NCI-H1092 treated with DMSO at 0.1 percent for 48 hours (cell line): ENCODE results near the gene CMTM7.
"Not testable (repeated sequence)": the region's sequence is repeated elsewhere in the genome, so short reads cannot be mapped to it uniquely, and the experiment has no call there.

Experiments used
- DNase-seq: peaks from one replicate; lab custom pipeline; 2025; lab: John Stamatoyannopoulos, UW

CMTM7 gene

DNA sequence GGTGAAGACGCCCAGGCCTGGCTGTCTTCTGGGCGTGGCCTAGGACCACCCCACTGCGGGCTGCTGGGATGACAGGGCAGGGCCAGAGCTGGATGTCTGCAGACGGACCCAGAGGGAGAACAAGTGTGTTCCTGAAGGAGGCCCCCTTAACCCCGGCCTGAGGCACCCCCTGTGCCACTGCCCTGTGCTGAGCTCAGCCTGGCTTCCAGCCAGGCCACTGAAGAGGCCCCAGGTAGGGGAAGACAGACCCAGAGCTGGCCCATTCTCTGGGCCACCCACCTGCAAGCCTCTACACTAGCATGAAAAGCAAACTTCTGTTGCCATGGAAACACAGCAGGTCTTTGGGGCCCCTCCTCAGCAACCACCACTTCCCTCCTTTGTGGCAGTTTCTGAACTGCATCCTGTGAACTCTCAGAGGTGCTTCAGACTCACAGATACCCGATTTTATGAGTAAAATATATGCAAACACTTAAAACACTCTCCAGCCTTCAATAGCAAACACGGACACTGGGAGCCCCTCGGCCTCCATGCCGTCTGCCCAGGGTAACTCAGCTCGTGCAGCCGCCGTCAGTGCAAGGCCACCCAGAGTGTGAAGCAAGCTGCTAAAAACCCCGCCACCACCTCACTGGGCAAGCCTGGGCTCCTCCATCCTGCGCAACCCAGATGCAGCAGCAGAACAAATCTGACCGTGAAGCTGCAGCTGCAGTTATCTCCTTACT is 68.5 kb downstream of the CMTM7 start:
- DNase-seq: peak; percentile 81

DNA sequence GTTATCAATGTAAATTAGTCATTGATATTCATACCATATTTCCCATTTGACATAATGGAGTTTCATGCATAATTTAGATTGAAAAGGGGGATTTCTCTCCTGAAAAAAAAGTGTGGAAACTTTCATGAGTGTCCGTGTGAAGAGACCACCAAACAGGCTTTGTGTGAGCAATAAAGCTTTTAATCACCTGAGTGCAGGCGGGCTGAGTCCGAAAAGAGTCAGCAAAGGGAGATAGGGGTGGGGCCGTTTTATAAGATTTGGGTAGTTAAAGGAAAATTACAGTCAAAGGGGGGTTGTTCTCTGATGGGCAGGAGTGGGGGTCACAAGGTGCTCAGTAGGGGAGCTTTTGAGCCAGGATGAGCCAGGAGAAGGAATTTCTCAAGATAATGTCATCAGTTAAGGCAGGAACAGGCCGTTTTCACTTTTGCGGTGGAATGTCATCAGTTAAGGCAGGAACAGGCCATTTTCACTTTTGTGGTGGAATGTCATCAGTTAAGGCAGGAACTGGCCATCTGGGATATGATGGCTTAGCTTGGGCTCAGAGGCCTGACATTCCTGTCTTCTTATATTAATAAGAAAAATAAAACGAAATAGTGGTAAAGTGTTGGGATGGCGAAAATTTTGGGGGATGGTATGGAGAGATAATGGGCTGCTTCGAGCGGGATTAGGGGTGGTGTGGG is 69.3 kb downstream of the CMTM7 start:
- not testable (repeated sequence) for DNase-seq

DNA sequence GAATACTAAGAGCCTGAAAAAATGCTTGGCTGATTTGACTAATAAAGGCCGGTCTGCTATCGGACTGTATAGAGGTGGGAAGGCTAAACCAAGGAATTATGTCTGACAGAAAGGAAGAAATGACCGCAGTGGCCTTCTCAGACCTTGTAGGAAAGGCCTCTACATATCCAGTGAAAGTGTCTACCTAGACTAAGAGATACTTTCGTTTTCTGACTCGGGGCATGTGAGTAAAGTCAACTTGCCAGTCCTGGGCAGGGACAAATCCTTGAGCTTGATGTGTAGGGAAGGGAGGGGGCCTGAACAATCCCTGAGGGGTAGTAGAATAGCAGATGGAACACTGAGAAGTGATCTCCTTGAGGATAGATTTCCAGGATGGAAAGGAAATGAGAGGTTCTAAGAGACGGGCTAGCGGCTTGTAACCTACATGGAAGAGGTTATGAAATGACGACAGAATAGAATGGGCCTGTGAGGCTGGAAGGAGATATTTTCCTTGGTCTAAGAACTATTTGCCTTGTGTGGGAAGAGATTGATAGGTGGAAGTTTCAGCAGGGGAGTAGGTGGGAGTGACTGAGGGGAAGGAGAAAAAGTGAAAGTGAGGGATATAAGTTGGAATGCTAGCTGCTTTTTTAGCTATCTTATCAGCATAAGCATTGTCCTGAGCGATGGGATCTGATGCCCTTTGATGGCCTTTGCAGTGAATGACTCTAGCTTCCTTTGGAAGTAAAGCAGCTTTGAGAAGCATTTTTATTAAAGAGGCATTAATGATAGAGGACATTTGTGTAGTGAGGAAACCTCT is 70.7 kb downstream of the CMTM7 start:
- not testable (repeated sequence) for DNase-seq

DNA sequence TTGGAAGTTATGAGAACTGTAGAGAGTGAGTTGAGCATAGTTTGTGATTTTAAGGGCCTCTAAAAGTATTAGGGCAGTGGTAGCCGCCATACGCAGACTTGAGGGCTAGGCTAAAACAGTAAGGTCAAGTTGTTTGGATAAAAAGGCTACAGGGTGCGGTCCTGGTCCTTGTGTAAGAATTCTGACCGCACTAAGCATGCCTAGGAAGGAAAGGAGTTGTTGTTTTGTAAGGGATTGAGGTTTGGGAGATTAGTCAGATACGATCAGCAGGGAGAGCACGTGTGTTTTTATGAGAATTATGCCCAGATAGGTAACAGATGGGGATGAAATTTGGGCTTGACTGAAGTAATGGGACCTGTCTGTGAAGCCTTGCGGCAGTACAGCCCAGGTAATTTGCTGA is 71.8 kb downstream of the CMTM7 start:
- not testable (repeated sequence) for DNase-seq

DNA sequence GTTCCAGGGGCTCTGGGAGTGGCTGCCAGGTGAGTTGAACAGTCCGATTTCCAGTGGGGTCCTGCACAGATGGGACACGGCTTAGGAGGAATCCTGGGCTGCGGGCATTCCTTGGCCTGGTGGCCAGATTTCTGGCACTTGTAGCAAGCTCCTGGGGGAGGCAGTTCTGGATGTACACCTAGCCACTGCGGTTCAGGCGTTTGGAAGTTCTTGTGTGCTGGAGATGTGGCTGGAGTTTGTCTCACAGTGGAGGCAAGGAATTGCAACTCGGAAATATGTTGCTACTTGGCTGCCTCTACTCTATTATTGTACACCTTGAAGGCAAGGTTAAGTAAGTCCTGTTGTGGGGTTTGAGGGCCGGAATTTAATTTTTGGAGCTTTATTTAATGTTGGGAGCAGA is 73.1 kb downstream of the CMTM7 start:
- DNase-seq: not testable (repeated sequence)

DNA sequence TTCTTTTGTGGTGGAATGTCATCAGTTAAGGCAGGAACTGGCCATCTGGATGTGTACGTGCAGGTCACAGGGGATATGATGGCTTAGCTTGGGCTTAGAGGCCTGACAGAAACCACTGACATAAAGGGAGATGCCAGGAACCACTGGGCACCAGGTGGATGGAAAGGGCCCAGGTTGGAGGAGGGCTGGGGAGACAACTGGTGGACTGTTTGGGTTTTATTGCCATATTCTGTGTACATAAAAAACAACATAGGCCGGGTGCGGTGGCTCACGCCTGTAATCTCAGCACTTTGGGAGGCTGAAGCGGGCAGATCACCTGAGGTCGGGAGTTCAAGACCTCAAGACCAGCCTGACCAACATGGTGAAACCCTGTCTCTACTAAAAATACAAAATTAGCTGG is 75.2 kb downstream of the CMTM7 start:
- DNase-seq: not testable (repeated sequence)

DNA sequence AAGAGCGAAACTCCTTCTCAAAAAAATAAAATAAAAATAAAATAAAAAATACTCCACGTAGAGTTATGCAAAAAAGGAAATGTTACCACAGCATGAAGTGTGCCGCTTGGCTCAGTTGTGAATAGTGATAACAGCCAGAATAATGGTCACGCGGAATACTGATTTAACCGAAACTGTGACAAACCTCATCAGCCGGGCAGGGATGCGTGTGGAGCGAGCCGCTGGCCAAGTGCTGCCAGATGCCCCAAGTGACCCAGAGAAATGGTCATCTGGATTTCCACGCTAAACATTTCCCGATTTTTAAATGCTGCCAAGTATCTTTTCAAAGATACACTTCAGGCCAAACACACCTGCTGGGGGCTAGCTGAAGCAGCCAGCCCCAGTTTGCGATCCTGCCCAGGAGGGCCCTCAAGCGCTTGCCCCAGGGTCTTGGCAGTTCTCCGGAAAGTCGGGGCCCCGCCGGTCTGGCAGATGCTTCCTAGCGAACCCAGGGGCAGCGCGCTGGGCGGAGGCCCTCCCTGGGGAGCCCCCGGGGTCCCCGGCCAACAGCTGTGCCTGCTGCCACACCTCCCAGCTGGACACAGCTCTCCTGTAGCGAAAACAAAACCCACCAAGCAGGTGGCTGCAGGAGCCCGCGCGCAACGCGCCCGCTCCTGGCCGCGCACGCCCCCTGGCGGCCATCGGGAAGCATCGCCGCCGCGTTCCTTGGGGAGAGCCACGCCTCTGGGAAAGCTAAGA is 75.8 kb downstream of the CMTM7 start:
- DNase-seq: peak; percentile 83

DNA sequence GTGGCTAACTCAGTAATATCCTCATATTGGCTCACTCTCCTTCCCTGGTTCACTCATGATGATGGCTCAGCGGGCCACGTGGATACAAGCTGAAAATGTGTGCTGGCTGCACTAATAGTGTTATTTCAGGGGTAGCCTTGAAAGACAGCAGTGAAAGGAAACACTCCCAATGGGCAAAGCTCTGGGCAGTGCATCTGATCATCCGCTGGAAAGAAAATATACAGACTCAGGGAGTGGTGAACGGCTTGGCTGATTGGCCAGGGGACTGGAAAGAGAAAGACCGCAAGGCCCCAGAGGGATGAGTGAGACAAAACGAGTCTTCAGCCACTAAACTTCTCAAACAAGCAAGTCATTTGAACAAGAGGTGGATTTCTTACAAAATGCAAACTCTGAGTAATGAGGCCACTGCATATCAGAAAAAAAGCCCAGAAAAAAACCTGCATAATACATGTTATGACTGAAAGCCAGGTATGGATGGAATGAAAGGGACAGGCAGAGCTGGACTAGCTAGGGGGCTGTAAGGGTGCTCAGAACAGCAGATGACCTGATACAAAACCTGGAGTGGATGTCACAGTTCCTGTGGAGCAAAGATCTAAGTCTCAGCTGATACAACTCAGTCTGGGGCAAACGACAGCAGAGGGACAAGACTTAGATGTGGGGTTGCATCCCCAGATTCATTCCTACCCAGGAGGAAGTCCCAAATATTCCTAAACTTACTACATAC is 77.7 kb downstream of the CMTM7 start:
- no peak for DNase-seq

- no peak for DNase-seq
These were observed 78.7 kb downstream of the CMTM7 start for GRCh38 chr3:32470362-32470761.

GRCh38 chr3:32471246-32471645 is 79.6 kb downstream of the CMTM7 start:
- no peak for DNase-seq

- DNase-seq: not testable (repeated sequence)
These were observed 80.5 kb downstream of the CMTM7 start for GRCh38 chr3:32472151-32472550.

DNA sequence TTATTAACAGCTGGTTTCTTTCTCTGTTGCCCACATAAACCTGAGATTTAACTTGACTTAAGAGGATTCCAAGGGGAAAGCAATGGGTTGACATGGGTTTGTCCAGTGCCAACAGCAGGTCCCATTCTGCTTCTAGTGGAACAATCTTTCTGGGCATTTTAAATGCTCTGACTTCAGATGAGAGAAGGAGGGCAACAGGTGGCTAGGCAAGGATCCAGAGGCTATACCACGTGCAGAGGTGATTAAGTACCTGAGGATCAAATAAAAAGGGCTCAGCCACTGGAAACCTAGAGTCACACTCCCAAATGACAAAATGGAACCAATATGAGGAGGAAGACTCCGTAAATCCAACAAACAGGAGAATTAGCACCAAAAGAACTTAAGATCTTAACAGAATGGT is 82.5 kb downstream of the CMTM7 start:
- DNase-seq: no peak

- no peak for DNase-seq
These were observed 89.0 kb downstream of the CMTM7 start for GRCh38 chr3:32480604-32481003.

- DNase-seq: no peak
These were observed 90.4 kb downstream of the CMTM7 start for GRCh38 chr3:32481791-32482631.

DNA sequence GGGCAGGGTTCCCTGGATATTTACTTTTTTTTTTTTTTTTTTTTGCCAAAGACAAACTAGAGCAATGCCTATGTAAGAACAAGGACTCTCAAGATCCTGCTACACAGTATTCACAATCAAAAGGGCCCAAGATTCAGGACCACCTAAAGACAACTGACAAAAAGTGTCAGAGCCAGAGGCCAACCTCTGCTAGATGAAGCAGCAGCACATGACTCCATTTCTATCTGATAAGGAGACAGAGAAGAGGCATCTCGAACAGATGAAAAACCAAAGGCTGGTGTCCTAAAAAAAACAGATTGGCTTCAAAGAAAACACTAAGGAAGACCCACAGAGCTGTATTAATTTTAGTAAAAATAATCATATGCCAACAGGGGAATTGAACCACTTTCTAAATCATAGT is 91.0 kb downstream of the CMTM7 start:
- no peak for DNase-seq

- no peak for DNase-seq
These were observed 92.1 kb downstream of the CMTM7 start for GRCh38 chr3:32483772-32484171.

- no peak for DNase-seq
These were observed 92.8 kb downstream of the CMTM7 start for GRCh38 chr3:32484436-32484835.

DNA sequence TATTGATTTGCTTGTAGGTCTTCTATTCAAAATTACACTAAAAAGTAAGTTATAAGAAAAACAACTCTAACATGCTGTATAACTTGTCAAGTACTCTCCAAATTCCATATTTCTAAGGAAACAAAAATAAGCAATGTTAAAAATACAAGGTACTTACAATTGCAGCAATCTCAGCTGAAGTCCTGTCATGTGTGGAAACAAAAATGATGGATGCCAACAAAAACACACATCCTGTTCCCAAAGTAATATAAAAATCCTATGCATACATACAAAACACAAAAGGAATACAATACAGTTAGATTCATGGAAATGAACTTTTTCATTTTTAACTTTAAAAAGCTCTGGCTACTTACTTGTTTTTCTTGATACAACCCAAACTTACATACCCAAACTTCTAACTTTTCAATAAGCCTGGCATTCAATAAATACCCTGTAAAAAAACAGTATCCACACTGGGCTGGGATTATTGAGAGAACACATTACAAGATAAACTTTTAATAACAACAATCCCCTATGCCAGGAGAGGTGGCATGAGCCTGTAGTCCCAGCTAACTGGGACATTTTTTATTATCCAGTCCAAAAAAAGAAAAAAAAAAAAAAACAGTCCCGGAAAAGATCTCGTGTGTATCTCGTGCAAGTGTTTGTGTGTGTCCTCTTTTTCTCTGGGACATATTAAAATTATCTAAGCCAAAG is 96.3 kb downstream of the CMTM7 start:
- DNase-seq: no peak

- no peak for DNase-seq
These were observed 96.9 kb downstream of the CMTM7 start for GRCh38 chr3:32488474-32489008.
